A549 (cell line): ENCODE measurements around the gene ETF1. TPM values are rescaled to one million over a fixed set of nuclear protein-coding genes. Genes with fewer than 3 reads are reported as not detected.

Source experiments
- ATAC-seq, 2 experiments: fragments of 200-7000 bp in 1 of 2; fragments of >200 bp in 1 of 2; cut with Nextera tagmentation in 1 of 2; cut with Tn5 transposase in 1 of 2; 3 replicates each; pipeline versions ENCODE4 v1.8.0 to v1.9.1; 2018 to 2020; ENCODE audit warnings: mild to moderate bottlenecking in 1 of 2, moderate library complexity in 1 of 2
- CTCF ChIA-PET: fragments of 300-600 bp; sonication (Branson Sonifier 250); formaldehyde crosslinking; extraction: SDS; loops from one replicate; lab custom pipeline; 2021; ENCODE audit warnings: antibody characterized with exemption, inconsistent platforms; lab: Yijun Ruan, JAX
- POLR2A ChIA-PET: fragments of 350-600 bp; formaldehyde crosslinking; extraction: SDS; loops from one replicate; lab custom pipeline; 2021; ENCODE audit warnings: antibody characterized with exemption, inconsistent platforms; lab: Yijun Ruan, JAX
- DNase-seq, 2 experiments: peaks; one replicate each; pipeline versions ENCODE4 v3.0.0 to v3.0.0-alpha.2; 2011 to 2016; ENCODE audit warnings: low read depth in 1 of 2, low spot score in 1 of 2
- FAIRE-seq: peaks from 2 replicates; lab custom pipeline; 2011; peaks lifted over from hg19 to GRCh38; lab: Jason Lieb, UNC
- H3K27ac ChIP-seq, 2 experiments: fragments of >200 bp; sonication (Bioruptor Twin); formaldehyde crosslinking; 3 replicates each; pipeline ENCODE4 v1.5.1; 2016 to 2017
- H3K4me1 ChIP-seq: fragments of >200 bp; sonication (Bioruptor Twin); formaldehyde crosslinking; 3 replicates; pipeline ENCODE4 v1.6.1; 2016
- H3K4me2 ChIP-seq: fragments of >200 bp; sonication (Bioruptor Twin); formaldehyde crosslinking; 3 replicates; pipeline ENCODE4 v1.6.1; 2016
- H3K4me3 ChIP-seq: fragments of >200 bp; sonication (Bioruptor Twin); formaldehyde crosslinking; 3 replicates; pipeline ENCODE4 v1.5.1; 2016
- H3K9me3 ChIP-seq: fragments of >200 bp; sonication (Bioruptor Twin); formaldehyde crosslinking; 3 replicates; pipeline ENCODE4 v1.6.1; 2016
- BCL3 ChIP-seq: fragments of >200 bp; sonication (Bioruptor Twin); formaldehyde crosslinking; IDR thresholded peaks from 3 replicates; pipeline ENCODE4 v1.6.1; 2016
- CBX8 ChIP-seq: fragments of 200-600 bp; sonication (generic); IDR thresholded peaks from 2 replicates; pipeline ENCODE4 v1.6.1; 2016
- CEBPB ChIP-seq, 2 experiments: fragments of >200 bp in 1 of 2; sonication (Bioruptor Twin) in 1 of 2; formaldehyde crosslinking in 1 of 2; IDR thresholded peaks; 2 replicates each; pipeline ENCODE4 v1.6.1; 2012 to 2016
- CTCF ChIP-seq: fragments of >200 bp; sonication (Bioruptor Twin); formaldehyde crosslinking; IDR thresholded peaks from 3 replicates; pipeline ENCODE4 v1.5.1; 2016
- EHF ChIP-seq: fragments of 250-450 bp; sonication (Bioruptor Pico); IDR thresholded peaks from 2 replicates; pipeline ENCODE4 v1.5.0; 2020; ENCODE audit warnings: mild to moderate bottlenecking
- ELK1 ChIP-seq: fragments of 150-350 bp; IDR thresholded peaks from 2 replicates; pipeline ENCODE4 v1.6.1; 2014; ENCODE audit warnings: low read depth, mild to moderate bottlenecking, low read length
- ESRRA ChIP-seq: fragments of 150-350 bp; IDR thresholded peaks from 2 replicates; pipeline ENCODE4 v1.6.1; 2014; ENCODE audit warnings: mild to moderate bottlenecking, low read length, borderline replicate concordance
- FOXS1 ChIP-seq: fragments of 250-450 bp; sonication (Bioruptor Pico); IDR thresholded peaks from 2 replicates; pipeline ENCODE4 v1.5.0; 2020; ENCODE audit warnings: mild to moderate bottlenecking, moderate library complexity
- JUN ChIP-seq, 2 experiments: fragments of >200 bp; sonication (Bioruptor Twin); formaldehyde crosslinking; IDR thresholded peaks; 2 replicates in 1 of 2; 3 replicates in 1 of 2; pipeline ENCODE4 v1.6.1; 2016 to 2017
- MAFK ChIP-seq: fragments of 450-650 bp; IDR thresholded peaks from 2 replicates; pipeline ENCODE4 v1.6.1; 2014; ENCODE audit not compliant: partially characterized antibody
- MAX ChIP-seq: IDR thresholded peaks from 2 replicates; pipeline ENCODE4 v1.6.1; 2012
- PBX3 ChIP-seq: IDR thresholded peaks from 2 replicates; pipeline ENCODE4 v1.6.1; 2012
- POLR2AphosphoS2 ChIP-seq: conservative IDR thresholded peaks from 2 replicates; pipeline ENCODE4 v1.6.1; 2012; ENCODE audit warnings: low read length, improper control_type of control experiment, inconsistent platforms
- RAD21 ChIP-seq, 2 experiments: fragments of >200 bp in 1 of 2; sonication (Bioruptor Twin) in 1 of 2; formaldehyde crosslinking in 1 of 2; IDR thresholded peaks in 1 of 2; conservative IDR thresholded peaks in 1 of 2; 2 replicates in 1 of 2; 3 replicates in 1 of 2; pipeline ENCODE4 v1.6.1; 2012 to 2018; ENCODE audit warnings: inconsistent platforms in 1 of 2
- RCOR1 ChIP-seq: fragments of 150-350 bp; IDR thresholded peaks from 2 replicates; pipeline ENCODE4 v1.6.1; 2014; ENCODE audit warnings: antibody characterized with exemption, low read length, low read depth
- REST ChIP-seq: fragments of 200-600 bp; sonication (generic); IDR thresholded peaks from 2 replicates; pipeline ENCODE4 v1.6.1; 2016; ENCODE audit warnings: antibody characterized with exemption, mild to moderate bottlenecking, moderate library complexity
- RNF2 ChIP-seq: fragments of 200-600 bp; sonication (generic); IDR thresholded peaks from 2 replicates; pipeline ENCODE4 v1.6.1; 2016; ENCODE audit warnings: low read depth, mild to moderate bottlenecking, antibody characterized with exemption, moderate library complexity, borderline replicate concordance
- SMC3 ChIP-seq: fragments of >200 bp; sonication (Bioruptor Twin); formaldehyde crosslinking; IDR thresholded peaks from 3 replicates; pipeline ENCODE4 v1.6.1; 2018; ENCODE audit warnings: inconsistent platforms
- SREBF2 ChIP-seq: fragments of 450-650 bp; IDR thresholded peaks from 2 replicates; pipeline ENCODE4 v1.6.1; 2014; ENCODE audit warnings: mild to moderate bottlenecking, moderate library complexity
- USF2 ChIP-seq: fragments of 450-650 bp; IDR thresholded peaks from 2 replicates; pipeline ENCODE4 v1.6.1; 2014; ENCODE audit warnings: antibody characterized with exemption
- WGBS: methylation state at CpG from one replicate; pipeline ENCODE4 v1.1.6; 2017; ENCODE audit errors: missing lambda C conversion rate; 5-methylcytosine and 5-hydroxymethylcytosine counted together
- polyA plus RNA-seq, 4 experiments: library from polyadenylated mRNA; depleted of rRNA in 3 of 4; stranded (reverse); fragments of >200 nt; fragmentation: RNase III in 1 of 4; extraction: RNeasy Plus Mini Kit Qiagen cat#74134 plus additional on column Dnase treatment in 1 of 4; gene quantifications; 2 replicates in 3 of 4; 3 replicates in 1 of 4; pipeline ENCODE4 v1.2.3, GENCODE V29; 2011 to 2017

ETF1 gene
- polyA plus RNA-seq, 2 of the 4 experiments (the other 2 are of a cell fraction), result 119 to 161 TPM

GRCh38 chr5:138528744-138529469, 14.1 kb downstream of the ETF1 start:
- Histone ChIP-seq H3K9me3 (no peaks in the 10 kb centered on the region), H3K27ac (no peak overlapping the region; a peak in 1 of 6 replicates), H3K4me2 (peak overlapping the region; percentile 15; the same call in 2 of the 3 replicates), H3K4me1 (peaks cover 19% of the 10 kb centered on the region; the same call in 2 of the 3 replicates), H3K4me3 (no peak overlapping the region)
- POLR2A ChIA-PET, result interaction anchor here (0.8 to 4.4 kb wide), 3 partner anchors 14 to 65 kb away, joined by 3 to 19 read pairs (median 4); partner anchors contain the start of gene ETF1
- ATAC-seq (no peak), FAIRE-seq (peak; percentile 46), DNase-seq (no peak)
- 77% methylated on average over 7 of the region's 7 CpGs for WGBS
- TF ChIP-seq MAFK (no peak), REST (no peak), BCL3 (no peak), JUN (IDR thresholded peaks at IDR 0.05) (no peak), RNF2 (no peak), FOXS1 (CRISPR knock-in tag) (no peak), POLR2AphosphoS2 (no peak)
- CTCF ChIA-PET, result interaction anchor here (0.7 to 4.4 kb wide), 6 partner anchors 19 to 305 kb away, joined by 3 to 21 read pairs (median 4); no protein-coding TSS in a partner anchor

- FAIRE-seq, result no peak
- TF ChIP-seq CEBPB (IDR thresholded peaks at IDR 0.05) (peak in 1 of 2 experiments; percentile 14; a peak in 1 of 4 replicates), POLR2AphosphoS2 (no peak)
- TF ChIP-seq, all 56 proteins: peak for 1
- H3K4me2 ChIP-seq, result peak overlapping the region; percentile 15; the same call in 2 of the 3 replicates
- ChIA-PET CTCF (interaction anchor here (0.9 to 3.7 kb wide), 2 partner anchors 24 to 79 kb away, joined by 4 to 13 read pairs; no protein-coding TSS in a partner anchor), POLR2A (interaction anchor here (1.3 to 4.4 kb wide), 2 partner anchors 15 to 64 kb away, joined by 4 to 19 read pairs; partner anchors contain the start of gene ETF1)
- DNase-seq (no peak), ATAC-seq (peak in 1 of 2 experiments; percentile 20; a peak in 2 of 6 replicates)
- no peak overlapping the region for H3K4me3 ChIP-seq
- 72% methylated on average over 1 of the region's 1 CpG for WGBS
- no peaks in the 10 kb centered on the region for H3K9me3 ChIP-seq
- H3K27ac ChIP-seq, result no peak overlapping the region
- H3K4me1 ChIP-seq, result peaks cover 19% of the 10 kb centered on the region; the same call in 2 of the 3 replicates
Measured at GRCh38 chr5:138528208-138528607, 14.8 kb downstream of the ETF1 start.

GRCh38 chr5:138527170-138527569, 15.9 kb downstream of the ETF1 start:
- 79% methylated on average over 1 of the region's 1 CpG for WGBS
- Histone ChIP-seq H3K4me1 (peaks cover 19% of the 10 kb centered on the region; the same call in 2 of the 3 replicates), H3K4me2 (no peak overlapping the region), H3K9me3 (no peaks in the 10 kb centered on the region), H3K27ac (no peak overlapping the region), H3K4me3 (no peak overlapping the region)
- POLR2A ChIA-PET, result interaction anchor here (4.4 kb wide), 1 partner anchor 16 kb away, joined by 19 read pairs; the partner anchor contains the start of gene ETF1
- DNase-seq (no peak), ATAC-seq (peak; percentile 12 to 60; a peak in 3 of 6 replicates), FAIRE-seq (no peak)
- CTCF ChIA-PET, result interaction anchor here (0.6 to 3.7 kb wide), 6 partner anchors 9 to 78 kb away, joined by 3 to 16 read pairs (median 8); no protein-coding TSS in a partner anchor
- no peak for TF ChIP-seq CBX8
- TF ChIP-seq RCOR1, result no peak
- no peak for TF ChIP-seq RAD21 (conservative IDR thresholded peaks at IDR 0.05 in 1 of 2, IDR thresholded peaks at IDR 0.05 in 1 of 2)
- no peak for TF ChIP-seq SREBF2
- no peak for TF ChIP-seq MAX
- TF ChIP-seq MAFK, result no peak
- no peak for TF ChIP-seq USF2
- TF ChIP-seq SMC3, result no peak
- TF ChIP-seq CTCF, result no peak
- TF ChIP-seq EHF (CRISPR knock-in tag), result no peak
- no peak for TF ChIP-seq PBX3
- TF ChIP-seq ESRRA, result no peak
- TF ChIP-seq ELK1, result no peak
